ENCODE data around the gene SEMA6D.

The SEMA6D gene

DNA sequence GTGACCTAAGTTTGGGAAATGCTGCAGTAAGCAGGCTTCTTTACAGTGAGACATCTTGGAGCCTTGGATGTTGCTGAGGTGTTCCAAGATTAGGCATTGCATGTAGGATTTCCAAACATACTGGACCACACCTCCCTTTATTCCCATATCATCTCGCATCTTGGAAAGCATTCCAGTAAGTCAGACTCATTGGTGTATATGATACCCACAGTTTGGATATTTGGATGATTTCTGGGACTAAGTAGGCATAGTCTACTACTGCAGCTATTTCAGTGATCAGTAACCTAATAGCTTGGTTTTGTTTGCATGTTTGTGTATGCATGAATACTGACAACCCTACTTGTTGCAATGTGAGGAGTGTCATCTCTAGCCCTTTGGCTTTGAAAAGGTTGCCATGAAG is 97.3 kb downstream of the SEMA6D start:
- DNase-seq (ENCODE audit: low spot score): no peak
- in situ Hi-C loops (cut with MboI; ENCODE audit: low pct_unique_long_range_greater_than_20kb, low sequenced_read_pairs, unreplicated experiment): no loop called here
- TF ChIP-seq, protein P1, sequence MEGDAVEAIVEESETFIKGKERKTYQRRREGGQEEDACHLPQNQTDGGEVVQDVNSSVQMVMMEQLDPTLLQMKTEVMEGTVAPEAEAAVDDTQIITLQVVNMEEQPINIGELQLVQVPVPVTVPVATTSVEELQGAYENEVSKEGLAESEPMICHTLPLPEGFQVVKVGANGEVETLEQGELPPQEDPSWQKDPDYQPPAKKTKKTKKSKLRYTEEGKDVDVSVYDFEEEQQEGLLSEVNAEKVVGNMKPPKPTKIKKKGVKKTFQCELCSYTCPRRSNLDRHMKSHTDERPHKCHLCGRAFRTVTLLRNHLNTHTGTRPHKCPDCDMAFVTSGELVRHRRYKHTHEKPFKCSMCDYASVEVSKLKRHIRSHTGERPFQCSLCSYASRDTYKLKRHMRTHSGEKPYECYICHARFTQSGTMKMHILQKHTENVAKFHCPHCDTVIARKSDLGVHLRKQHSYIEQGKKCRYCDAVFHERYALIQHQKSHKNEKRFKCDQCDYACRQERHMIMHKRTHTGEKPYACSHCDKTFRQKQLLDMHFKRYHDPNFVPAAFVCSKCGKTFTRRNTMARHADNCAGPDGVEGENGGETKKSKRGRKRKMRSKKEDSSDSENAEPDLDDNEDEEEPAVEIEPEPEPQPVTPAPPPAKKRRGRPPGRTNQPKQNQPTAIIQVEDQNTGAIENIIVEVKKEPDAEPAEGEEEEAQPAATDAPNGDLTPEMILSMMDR (IDR thresholded peaks at IDR 0.05; ENCODE audit: extremely low read depth, insufficient read depth, missing control alignments): no peak

DNA sequence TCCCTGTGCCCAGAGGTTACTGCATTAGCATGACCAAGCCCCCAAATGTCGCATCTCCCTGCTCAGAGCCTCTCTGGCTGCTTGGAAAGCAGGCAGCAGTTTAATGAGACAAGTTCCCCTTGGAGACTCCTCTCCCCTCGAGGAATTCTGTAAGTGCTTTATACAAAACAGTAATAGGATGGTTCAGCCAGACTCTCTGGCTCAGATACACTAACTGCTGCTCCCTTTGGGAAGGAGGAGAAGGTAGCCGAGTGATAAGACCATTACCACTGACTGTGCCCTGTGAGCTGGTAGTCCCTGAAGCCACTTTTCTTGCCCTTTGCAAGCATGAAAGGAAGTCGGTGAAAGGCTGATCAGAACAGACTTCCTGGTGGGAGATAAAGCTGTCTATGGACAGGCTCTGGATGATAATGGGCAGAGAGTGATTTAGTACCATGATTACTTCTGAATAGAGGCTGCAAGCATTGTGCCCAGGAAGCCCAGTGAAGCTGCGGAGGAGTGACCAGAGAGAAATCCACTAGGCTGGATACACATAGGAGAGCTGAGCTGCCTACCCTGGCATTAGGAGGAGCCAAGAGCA is 100.8 kb downstream of the SEMA6D start:
- no peak for DNase-seq (ENCODE audit: low spot score)
- in situ Hi-C loops (cut with MboI; ENCODE audit: low pct_unique_long_range_greater_than_20kb, low sequenced_read_pairs, unreplicated experiment): no loop called here
- TF ChIP-seq, protein P1 (IDR thresholded peaks at IDR 0.05; ENCODE audit: extremely low read depth, insufficient read depth, missing control alignments): no peak

DNA sequence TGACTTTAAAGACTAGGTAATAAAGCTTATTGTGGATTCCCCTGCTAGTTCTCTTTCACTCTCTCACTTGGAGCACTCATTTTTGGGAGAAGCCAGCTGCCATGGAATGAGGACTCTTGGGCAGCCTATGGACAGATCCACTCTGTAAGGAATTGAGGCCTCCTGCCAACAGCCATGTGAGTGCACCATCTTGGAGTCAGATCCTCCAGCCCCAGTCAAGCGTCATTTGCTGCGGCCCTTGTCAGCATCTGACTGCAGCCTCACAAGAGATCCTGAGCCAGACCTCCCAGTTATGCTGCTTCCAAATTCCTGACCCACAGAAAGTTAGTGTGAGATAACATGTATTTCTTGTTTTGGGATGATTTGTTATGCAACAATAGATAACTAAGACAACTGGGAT is 101.9 kb downstream of the SEMA6D start:
- in situ Hi-C loops (cut with MboI; ENCODE audit: low pct_unique_long_range_greater_than_20kb, low sequenced_read_pairs, unreplicated experiment): no loop called here
- TF ChIP-seq, protein P1 (IDR thresholded peaks at IDR 0.05; ENCODE audit: extremely low read depth, insufficient read depth, missing control alignments): no peak
- DNase-seq (ENCODE audit: low spot score): no peak

DNA sequence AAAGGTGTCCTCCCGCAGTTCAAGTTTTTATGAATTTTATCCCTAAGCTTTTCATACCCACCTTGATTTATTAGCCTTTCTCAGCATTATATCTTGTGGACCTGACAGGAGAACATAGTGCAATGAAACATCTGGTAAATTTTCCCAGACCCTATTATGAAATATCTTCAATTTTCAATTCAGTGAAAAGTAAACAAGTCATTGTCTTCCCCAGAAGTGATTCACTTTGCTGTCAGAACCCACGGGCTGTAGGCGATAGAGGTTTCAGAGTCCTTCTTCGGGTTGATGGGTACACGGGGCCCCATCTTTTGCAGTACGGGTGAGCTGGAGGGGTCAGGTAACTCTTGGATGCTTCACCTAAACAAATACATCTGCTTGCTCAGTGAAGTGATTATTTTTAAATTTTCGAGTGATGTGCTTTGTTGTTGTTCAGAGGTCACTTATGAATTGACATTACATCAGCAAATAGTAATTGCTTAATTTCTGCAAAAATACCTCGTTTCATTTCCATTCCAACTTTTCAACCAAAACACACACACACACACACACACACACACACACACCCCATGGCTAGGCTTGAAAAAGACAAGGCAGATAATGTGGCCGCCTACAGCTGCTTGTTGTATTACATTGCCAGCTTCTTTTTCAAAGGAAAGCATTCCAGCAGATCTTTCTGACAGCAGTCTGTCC is 102.9 kb downstream of the SEMA6D start:
- TF ChIP-seq, protein P1 (IDR thresholded peaks at IDR 0.05; ENCODE audit: extremely low read depth, insufficient read depth, missing control alignments): no peak
- in situ Hi-C loops (cut with MboI; ENCODE audit: low pct_unique_long_range_greater_than_20kb, low sequenced_read_pairs, unreplicated experiment): no loop called here
- DNase-seq (ENCODE audit: low spot score): no peak

DNA sequence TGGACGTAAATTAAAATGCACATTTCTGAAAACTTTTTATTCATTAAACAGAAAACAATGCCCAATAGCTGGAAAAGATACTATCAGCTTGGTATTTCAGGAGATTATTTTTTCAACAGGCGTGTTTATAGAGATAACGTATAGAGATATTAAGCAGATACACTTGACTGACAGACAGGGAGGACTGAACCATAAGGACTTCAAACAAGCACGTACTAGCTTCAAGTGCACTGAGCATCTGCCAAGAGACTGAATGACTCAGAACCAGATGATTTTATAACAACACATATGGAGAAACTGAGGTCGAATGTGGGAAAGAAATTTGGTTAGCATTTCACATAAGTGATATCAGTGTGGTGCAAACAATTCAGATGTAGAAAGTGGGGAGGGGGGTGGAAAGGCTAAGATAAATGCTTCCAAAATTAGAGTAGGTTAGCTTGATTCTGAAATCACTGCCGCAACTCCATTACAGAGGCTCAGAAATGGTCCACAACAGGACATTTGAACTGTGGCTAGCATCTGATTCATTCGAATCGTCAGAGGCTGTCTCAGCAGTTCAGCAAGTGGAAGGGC is 103.5 kb downstream of the SEMA6D start:
- in situ Hi-C loops (cut with MboI; ENCODE audit: low pct_unique_long_range_greater_than_20kb, low sequenced_read_pairs, unreplicated experiment): no loop called here
- DNase-seq (ENCODE audit: low spot score): no peak

DNA sequence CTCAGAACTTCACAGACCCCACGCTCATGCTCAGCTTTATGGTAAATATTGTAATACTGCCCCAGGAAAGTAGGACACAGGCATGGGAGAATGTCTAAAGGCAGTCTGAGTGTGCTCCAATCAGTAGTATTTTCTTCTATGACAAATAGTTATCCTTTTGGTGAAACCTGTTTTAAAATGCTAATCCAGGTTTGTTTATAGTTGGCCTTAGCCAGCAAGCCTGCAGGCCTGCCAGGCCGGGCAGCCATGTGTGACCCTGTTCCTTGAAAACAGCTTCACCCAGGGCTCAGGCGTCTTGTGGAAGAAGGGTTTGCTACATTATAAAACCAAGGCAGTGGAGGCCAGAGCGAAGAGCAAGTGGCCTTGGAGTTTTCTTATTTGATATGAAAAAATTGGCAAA is 104.7 kb downstream of the SEMA6D start:
- in situ Hi-C loops (cut with MboI; ENCODE audit: low pct_unique_long_range_greater_than_20kb, low sequenced_read_pairs, unreplicated experiment): no loop called here
- TF ChIP-seq, protein P1 (IDR thresholded peaks at IDR 0.05; ENCODE audit: extremely low read depth, insufficient read depth, missing control alignments): no peak
- no peak for DNase-seq (ENCODE audit: low spot score)

More for the DNA sequence above, 103.5 kb downstream of the SEMA6D start:
- TF ChIP-seq, protein P1 (IDR thresholded peaks at IDR 0.05; ENCODE audit: extremely low read depth, insufficient read depth, missing control alignments): no peak
